Hepatic stellate cell (primary cell): Measurements from ENCODE around the gene PPAN.
A peak's percentile ranks its signal among the peaks of the same experiment; 100 is the strongest.

Source experiments
- DNase-seq: peaks from one replicate; pipeline ENCODE4 v3.0.0; 2011; ENCODE audit warnings: low spot score

PPAN gene

GRCh38 chr19:10092648-10093294 lies 13.4 kb upstream of the PPAN start:
- DNase-seq, result no peak

GRCh38 chr19:10093295-10094186 lies 12.6 kb upstream of the PPAN start:
- DNase-seq, result no peak

- no peak for DNase-seq
Observed at GRCh38 chr19:10095622-10095947, 10.6 kb upstream of the PPAN start.

GRCh38 chr19:10095948-10096614 lies 10.1 kb upstream of the PPAN start:
- peak; percentile 99 for DNase-seq

- DNase-seq, result no peak
Observed at GRCh38 chr19:10096615-10096963, 9.6 kb upstream of the PPAN start.

- DNase-seq, result no peak
Observed at GRCh38 chr19:10100163-10100785, 5.9 kb upstream of the PPAN start.

GRCh38 chr19:10102787-10103236 lies 3.4 kb upstream of the PPAN start:
- no peak for DNase-seq

GRCh38 chr19:10104130-10104513 lies 2.0 kb upstream of the PPAN start:
- DNase-seq, result no peak

GRCh38 chr19:10104665-10105508 lies 1.3 kb upstream of the PPAN start:
- no peak for DNase-seq

GRCh38 chr19:10105509-10106099 lies 558 bp upstream of the PPAN start:
- no peak for DNase-seq

- no peak for DNase-seq
Observed at GRCh38 chr19:10107254-10107653, 1.1 kb downstream of the PPAN start.

- DNase-seq, result no peak
Observed at GRCh38 chr19:10107817-10108367, 1.7 kb downstream of the PPAN start.

GRCh38 chr19:10109528-10109927 lies 3.4 kb downstream of the PPAN start:
- no peak for DNase-seq

GRCh38 chr19:10110076-10110971 lies 4.2 kb downstream of the PPAN start:
- no peak for DNase-seq

- DNase-seq, result no peak
Observed at GRCh38 chr19:10110972-10111317, 4.8 kb downstream of the PPAN start.

- no peak for DNase-seq
Observed at GRCh38 chr19:10111405-10111811, 5.2 kb downstream of the PPAN start, which contains the start of gene P2RY11. Gene P2RY11, plus strand, starts transcription at chr19:10111693. Its CDS starts 29 bp downstream, at chr19:10111722.

- DNase-seq, result no peak
Observed at GRCh38 chr19:10112037-10112761, 6.0 kb downstream of the PPAN start.

- DNase-seq, result no peak
Observed at GRCh38 chr19:10112895-10113591, 6.9 kb downstream of the PPAN start.

GRCh38 chr19:10113592-10113963 lies 7.4 kb downstream of the PPAN start:
- DNase-seq, result no peak
